Stimulated activated CD8-positive, alpha-beta memory T cell treated with anti-CD3 and anti-CD28 coated beads, Interleukin-7, amount 100 ng/mL, for 48 hours (primary cell): ENCODE data around the gene EIF4EBP2.
A peak's percentile ranks its signal among the peaks of the same experiment; 100 is the strongest.

Experiments used
- DNase-seq, 2 donors: peaks; one replicate each; pipeline ENCODE4 v3.0.0-alpha.2; 2020; ENCODE audit warnings: low read depth in 1 of 2; ENCODE audit errors: extremely low read depth in 1 of 2

Gene EIF4EBP2

GRCh38 chr10:70404036-70404786 is at the start of gene EIF4EBP2:
Gene EIF4EBP2, plus strand, starts transcription at chr10:70404145. Its CDS starts 257 bp downstream, at chr10:70404402.
- DNase-seq: peak; percentile 96 to 97

- no peak for DNase-seq
Observed at GRCh38 chr10:70354556-70354955, 49.4 kb upstream of the EIF4EBP2 start.

GRCh38 chr10:70355051-70356021 is 48.6 kb upstream of the EIF4EBP2 start:
- DNase-seq: peak; percentile 8 to 25

GRCh38 chr10:70357565-70357964 is 46.4 kb upstream of the EIF4EBP2 start:
- DNase-seq: no peak

- no peak for DNase-seq
Observed at GRCh38 chr10:70358446-70358845, 45.5 kb upstream of the EIF4EBP2 start.

GRCh38 chr10:70359017-70359550 is 44.9 kb upstream of the EIF4EBP2 start:
- DNase-seq: no peak

GRCh38 chr10:70360215-70360614 is 43.7 kb upstream of the EIF4EBP2 start:
- DNase-seq: no peak

- DNase-seq: no peak
Observed at GRCh38 chr10:70362328-70362727, 41.6 kb upstream of the EIF4EBP2 start.

- no peak for DNase-seq
Observed at GRCh38 chr10:70363292-70363691, 40.7 kb upstream of the EIF4EBP2 start.

- DNase-seq: peak; percentile 64 to 68
Observed at GRCh38 chr10:70363971-70364771, 39.8 kb upstream of the EIF4EBP2 start.

GRCh38 chr10:70364772-70365091 is 39.2 kb upstream of the EIF4EBP2 start:
- DNase-seq: no peak

GRCh38 chr10:70367195-70367796 is 36.6 kb upstream of the EIF4EBP2 start:
- DNase-seq: no peak

GRCh38 chr10:70368774-70369482 is 35.0 kb upstream of the EIF4EBP2 start:
- no peak for DNase-seq

- no peak for DNase-seq
Observed at GRCh38 chr10:70369498-70370018, 34.4 kb upstream of the EIF4EBP2 start.

GRCh38 chr10:70370766-70371165 is 33.2 kb upstream of the EIF4EBP2 start:
- DNase-seq: no peak

- no peak for DNase-seq
Observed at GRCh38 chr10:70371846-70372245, 32.1 kb upstream of the EIF4EBP2 start.

GRCh38 chr10:70374775-70375614 is 28.9 kb upstream of the EIF4EBP2 start:
- DNase-seq: no peak
